Activated CD4-positive, alpha-beta T cell treated with anti-CD3 and anti-CD28 coated beads for 48 hours (primary cell): ENCODE data around the gene DNAJC16.
"Not testable (repeated sequence)": the region's sequence is repeated elsewhere in the genome, so short reads cannot be mapped to it uniquely, and the experiment has no call there.

Source experiments
- DNase-seq: peaks from one replicate; pipeline ENCODE4 v3.0.0-alpha.2; 2020

The DNAJC16 gene

DNA sequence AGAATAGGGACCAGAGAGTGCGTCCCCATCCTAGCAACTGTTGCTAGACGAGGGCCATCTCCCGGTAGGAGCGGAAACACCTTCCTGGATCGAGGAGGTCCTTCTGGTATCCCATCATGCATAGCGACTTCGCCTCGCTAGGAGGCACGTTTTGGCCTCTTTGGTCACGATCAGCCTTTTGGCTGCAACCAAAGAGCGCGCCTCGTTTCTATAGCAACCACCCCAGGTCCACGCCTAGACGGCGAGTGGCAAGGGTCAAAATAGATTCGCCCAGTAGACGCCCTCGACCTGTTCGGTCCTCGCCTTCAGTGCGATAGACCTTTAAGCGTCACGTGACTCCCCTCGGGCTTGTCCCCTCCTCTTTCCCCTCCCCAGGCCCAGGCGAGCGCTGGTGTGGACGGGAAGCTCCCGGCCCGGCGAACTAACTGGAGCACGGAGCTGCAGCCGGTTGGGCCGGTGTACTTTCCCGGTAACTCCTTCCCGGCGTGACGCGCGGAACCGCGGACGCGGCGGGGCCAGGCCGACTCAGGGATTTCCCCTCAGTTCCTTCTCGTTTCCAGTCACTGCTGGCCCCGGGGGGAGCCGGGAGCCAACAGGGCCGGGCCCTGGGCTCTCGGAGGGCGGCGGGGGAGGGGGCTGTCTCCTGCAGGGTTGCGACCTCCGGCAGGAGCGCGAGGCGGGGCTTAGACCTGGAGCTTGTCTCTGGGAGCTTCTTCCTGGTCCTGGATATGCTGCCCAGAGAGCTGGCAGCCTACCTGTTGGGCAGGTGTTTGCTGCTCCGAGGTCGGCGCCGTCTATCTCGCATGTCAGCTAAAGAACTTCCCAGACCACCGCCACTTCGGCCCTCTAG is at the start of gene DNAJC16:
TSS of gene DNAJC16 (plus strand) at position 359 of the 850 bp plus-strand sequence. CDS start 2,258 bp downstream, outside the sequence.
- peak; percentile 98 for DNase-seq

DNA sequence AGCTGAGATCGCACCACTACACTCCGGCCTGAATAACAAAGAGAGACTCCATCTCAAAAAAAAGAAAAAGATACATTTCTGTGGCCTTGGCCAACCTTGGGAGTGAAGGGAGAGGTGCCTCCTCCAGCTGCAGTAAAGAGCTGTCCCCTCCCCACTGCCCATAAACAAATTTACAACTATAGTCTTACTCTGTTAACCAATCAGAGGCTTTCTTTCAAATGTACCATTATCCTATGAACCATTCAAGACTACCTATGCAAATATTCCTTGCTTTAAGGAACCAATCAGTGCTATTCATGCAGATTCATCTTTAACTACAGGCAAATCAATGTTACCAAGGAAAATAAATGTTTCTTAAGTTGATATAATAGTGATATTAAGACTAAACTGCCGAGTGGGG is 49.7 kb upstream of the DNAJC16 start:
- DNase-seq, result no peak

DNA sequence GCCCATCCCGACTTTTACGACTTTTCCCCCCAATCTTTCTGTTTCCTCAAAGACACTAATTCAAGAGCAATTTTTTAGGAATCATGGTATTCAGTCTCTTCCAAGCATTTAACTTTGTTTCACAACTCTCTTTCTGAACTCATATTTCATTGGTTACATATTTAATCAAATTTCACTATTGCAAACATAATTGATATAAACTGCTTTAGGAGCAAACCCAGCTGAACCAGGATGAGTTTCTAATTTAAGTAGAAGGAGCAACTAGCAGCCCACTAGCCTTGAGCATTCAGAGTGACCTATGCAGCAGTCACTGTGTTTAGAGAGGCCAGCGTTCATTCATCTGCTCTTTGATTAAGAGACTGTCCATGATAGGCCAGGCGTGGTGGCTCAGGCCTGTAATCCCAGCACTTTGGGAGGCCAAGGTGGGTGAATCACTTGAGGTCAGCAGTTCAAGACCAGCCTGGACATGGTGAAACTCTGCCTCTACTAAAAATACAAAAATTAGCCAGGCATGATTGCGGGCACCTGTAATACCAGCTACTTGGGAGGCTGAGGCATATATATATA is 48.9 kb upstream of the DNAJC16 start:
- no peak for DNase-seq

- DNase-seq, result no peak
Measured at GRCh38 chr1:15479654-15480347, 46.8 kb upstream of the DNAJC16 start.

GRCh38 chr1:15482455-15482854 is 44.2 kb upstream of the DNAJC16 start:
- not testable (repeated sequence) for DNase-seq

DNA sequence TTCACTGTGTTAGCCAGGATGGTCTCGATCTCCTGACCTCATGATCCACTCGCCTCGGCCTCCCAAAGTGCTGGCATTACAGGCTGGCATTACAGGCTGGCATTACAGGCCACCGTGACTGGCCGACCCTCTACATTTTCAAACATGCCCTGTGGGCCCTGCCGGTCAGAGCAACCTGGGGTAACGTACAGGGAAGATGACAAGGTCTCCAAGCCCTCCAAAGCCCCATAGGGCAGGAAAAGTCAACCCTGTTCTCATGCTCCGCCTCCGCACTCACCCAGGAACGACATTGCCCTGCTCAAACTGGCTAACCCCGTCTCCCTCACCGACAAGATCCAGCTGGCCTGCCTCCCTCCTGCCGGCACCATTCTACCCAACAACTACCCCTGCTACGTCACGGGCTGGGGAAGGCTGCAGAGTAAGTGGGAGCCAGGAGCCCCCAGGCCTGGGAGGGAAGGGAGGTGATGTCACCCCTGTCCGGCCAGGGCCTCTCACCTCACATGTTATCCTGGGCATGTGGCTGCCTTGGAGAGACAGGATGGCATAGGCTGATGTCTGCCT is 43.6 kb upstream of the DNAJC16 start:
- DNase-seq, result not testable (repeated sequence)

- no peak for DNase-seq
Measured at GRCh38 chr1:15483971-15484370, 42.7 kb upstream of the DNAJC16 start.

GRCh38 chr1:15484443-15484842 is 42.2 kb upstream of the DNAJC16 start:
- not testable (repeated sequence) for DNase-seq

- DNase-seq, result no peak
Measured at GRCh38 chr1:15485636-15486035, 41.0 kb upstream of the DNAJC16 start.

- DNase-seq, result not testable (repeated sequence)
Measured at GRCh38 chr1:15486844-15487610, 39.6 kb upstream of the DNAJC16 start.

DNA sequence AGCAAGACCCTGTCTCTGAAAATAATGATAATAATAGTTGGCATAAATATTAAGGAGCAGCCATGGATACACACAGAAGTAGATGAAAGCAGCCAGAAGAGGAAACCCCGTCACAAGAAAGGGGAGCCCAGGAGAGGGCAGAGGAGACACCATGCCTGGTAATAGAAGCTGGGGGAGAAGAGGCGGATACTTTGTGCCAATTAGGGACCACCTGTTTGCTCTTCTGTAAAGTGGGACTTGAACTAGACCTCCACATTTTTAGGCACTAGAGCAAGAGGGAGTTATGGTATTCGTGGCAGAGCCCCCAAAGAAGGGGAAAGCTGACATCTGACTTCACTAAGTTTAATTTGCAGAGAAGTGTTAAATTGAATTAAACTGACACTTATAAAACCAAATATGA is 38.3 kb upstream of the DNAJC16 start:
- no peak for DNase-seq

- DNase-seq, result no peak
Measured at GRCh38 chr1:15489052-15489736, 37.5 kb upstream of the DNAJC16 start.

GRCh38 chr1:15491010-15491409 is 35.6 kb upstream of the DNAJC16 start:
- peak; percentile 10 for DNase-seq

- DNase-seq, result no peak
Measured at GRCh38 chr1:15492596-15492995, 34.1 kb upstream of the DNAJC16 start.

GRCh38 chr1:15493869-15494390 is 32.7 kb upstream of the DNAJC16 start:
- no peak for DNase-seq

GRCh38 chr1:15500184-15501178 is 26.2 kb upstream of the DNAJC16 start:
- no peak for DNase-seq

- peak; percentile 81 for DNase-seq
Measured at GRCh38 chr1:15501208-15502032, 25.2 kb upstream of the DNAJC16 start.

DNA sequence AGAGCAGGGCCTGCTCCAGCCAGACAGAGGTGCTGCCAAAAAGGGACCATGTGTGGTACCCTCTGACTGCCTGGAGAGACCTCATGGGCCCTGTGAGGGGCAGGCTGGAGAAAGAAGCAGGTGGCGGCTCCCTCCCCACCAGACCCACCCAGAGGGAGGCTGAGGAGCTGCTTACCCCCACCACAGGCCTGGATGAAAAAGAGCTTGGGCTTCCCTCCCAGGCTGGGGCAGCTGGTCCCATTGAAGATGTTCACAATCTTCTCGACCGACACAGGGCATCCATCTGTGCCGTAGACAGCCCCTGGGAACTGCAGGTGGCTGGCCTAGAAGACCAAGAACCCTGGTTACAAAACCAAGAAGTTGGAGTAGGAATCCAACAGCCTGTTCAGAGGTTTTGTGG is 22.2 kb upstream of the DNAJC16 start:
- DNase-seq, result no peak

GRCh38 chr1:15506831-15507230 is 19.8 kb upstream of the DNAJC16 start:
- no peak for DNase-seq

DNA sequence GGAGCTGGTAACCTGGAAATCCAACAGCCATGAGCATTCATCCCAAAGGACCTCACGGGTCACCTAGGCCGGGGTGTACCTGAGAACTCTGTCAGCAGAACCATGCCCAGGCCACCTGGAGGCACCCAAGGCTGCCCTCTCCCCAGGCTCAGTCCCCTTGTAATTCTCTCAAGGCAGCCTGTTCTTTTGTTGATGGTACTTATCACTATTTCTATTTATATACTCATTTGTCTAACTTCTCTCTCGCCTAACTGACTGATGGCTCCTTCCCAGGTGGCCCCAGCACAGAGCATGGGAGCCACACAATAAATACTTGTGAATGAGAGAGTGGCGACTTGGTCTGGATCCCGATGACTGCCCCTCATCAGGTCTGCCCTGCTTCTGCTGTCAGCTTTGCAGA is 19.4 kb upstream of the DNAJC16 start:
- DNase-seq, result no peak
